MG63 (cell line): ENCODE results near the gene ARMC12. TPM values are rescaled to one million over a fixed set of nuclear protein-coding genes. Genes with fewer than 3 reads are reported as not detected.

Source experiments
- DNase-seq: peaks from one replicate; pipeline ENCODE4 v3.0.0-alpha.2; 2020
- H3K27me3 ChIP-seq: fragments of 250-450 bp; sonication (Bioruptor Pico); 2 replicates; pipeline ENCODE4 v1.5.1; 2020; ENCODE audit warnings: mild to moderate bottlenecking, moderate library complexity
- H3K36me3 ChIP-seq: fragments of 250-450 bp; sonication (Bioruptor Pico); 2 replicates; pipeline ENCODE4 v1.5.1; 2020; ENCODE audit warnings: mild to moderate bottlenecking, moderate library complexity
- H3K4me3 ChIP-seq: fragments of 250-450 bp; sonication (Bioruptor Pico); 2 replicates; pipeline ENCODE4 v1.5.1; 2020; ENCODE audit warnings: mild to moderate bottlenecking, moderate library complexity
- H3K9me3 ChIP-seq: fragments of 250-450 bp; sonication (Bioruptor Pico); 2 replicates; pipeline ENCODE4 v1.5.1; 2020; ENCODE audit warnings: mild to moderate bottlenecking, moderate library complexity
- total RNA-seq: library from RNA; depleted of rRNA; stranded (reverse); fragments of >200 nt; shearing (Covaris generic); gene quantifications from 2 replicates; pipeline ENCODE4 v1.2.3, GENCODE V29; 2014; ENCODE audit warnings: low replicate concordance

ARMC12 gene
- total RNA-seq, 1 experiment from 2014 or later = not detected

DNA sequence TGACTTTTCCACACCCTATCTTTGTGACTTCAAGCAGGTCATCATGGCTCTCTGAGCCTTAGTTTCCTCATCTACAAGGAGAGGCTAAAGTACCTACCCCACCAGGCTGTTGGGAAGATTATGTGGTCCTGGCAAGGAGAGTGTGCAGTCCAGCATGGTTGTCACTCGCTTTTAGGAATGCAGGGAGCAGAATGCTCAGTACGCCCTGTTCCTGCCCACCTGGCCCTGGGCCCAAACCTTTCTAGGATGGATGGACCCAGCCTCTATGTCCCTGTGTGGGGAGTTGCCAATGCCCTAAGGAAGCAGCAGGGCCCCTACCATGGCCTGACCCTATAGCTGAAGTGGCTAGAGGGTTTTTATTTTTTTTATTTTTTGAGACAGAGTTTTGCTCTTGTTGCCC is 41.6 kb downstream of the ARMC12 start:
- H3K4me3 ChIP-seq = no peak overlapping the region
- H3K27me3 ChIP-seq = no peaks in the 10 kb centered on the region
- no peaks in the 10 kb centered on the region for H3K36me3 ChIP-seq
- no peaks in the 10 kb centered on the region for H3K9me3 ChIP-seq
- DNase-seq = no peak

DNA sequence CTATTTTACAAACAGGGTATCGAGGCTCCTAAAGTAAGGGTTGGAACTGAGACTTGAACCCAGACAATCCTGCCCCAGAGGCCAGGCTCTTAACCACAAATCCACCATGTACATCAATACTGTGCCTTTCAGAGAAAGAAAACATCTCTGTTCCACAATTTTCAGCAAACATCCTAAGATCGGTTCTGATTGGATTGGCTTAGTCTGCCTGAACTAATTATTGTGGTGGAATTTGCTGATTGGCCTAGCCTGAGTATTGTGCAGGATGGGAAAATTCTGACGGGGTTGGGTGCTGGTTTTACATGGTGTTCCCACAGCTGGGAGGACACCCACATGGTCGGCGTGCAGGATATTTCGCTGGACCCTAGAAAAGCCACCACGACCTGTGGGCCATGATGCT is 43.9 kb downstream of the ARMC12 start, which contains the start of gene CLPSL1:
Gene CLPSL1, plus strand, starts transcription at position 301 of the 400 bp plus-strand sequence. Its CDS starts 92 bp downstream, at position 393.
- H3K4me3 ChIP-seq = no peak within 1 kb of the TSS
- no peaks in the 10 kb centered on the region for H3K9me3 ChIP-seq
- H3K27me3 ChIP-seq = peaks cover 8% of the 10 kb centered on the region; the same call in 1 of the 2 replicates
- H3K36me3 ChIP-seq = no peaks in the 10 kb centered on the region
- no peak for DNase-seq

DNA sequence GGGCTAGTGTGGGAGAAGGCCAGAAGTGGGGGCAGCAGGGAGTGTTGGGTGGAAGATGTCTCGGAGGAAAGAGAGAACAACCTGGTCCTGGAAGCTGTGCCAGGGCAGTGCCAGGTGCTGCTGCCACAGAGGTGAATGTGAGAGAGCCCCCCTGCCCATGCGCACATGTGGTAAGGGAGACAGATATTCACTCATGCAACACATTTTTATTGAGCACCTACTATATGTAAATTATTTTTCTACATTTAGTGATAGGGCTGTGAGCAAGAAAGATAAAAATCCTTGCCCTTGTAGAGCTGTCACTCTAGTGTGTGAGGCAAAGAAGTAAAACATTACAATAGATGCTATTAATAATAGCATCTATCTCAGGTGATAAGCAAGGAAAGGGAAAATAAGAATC is 44.5 kb downstream of the ARMC12 start:
- Histone ChIP-seq H3K27me3 (peaks cover 11% of the 10 kb centered on the region), H3K9me3 (no peaks in the 10 kb centered on the region)
- DNase-seq = no peak

DNA sequence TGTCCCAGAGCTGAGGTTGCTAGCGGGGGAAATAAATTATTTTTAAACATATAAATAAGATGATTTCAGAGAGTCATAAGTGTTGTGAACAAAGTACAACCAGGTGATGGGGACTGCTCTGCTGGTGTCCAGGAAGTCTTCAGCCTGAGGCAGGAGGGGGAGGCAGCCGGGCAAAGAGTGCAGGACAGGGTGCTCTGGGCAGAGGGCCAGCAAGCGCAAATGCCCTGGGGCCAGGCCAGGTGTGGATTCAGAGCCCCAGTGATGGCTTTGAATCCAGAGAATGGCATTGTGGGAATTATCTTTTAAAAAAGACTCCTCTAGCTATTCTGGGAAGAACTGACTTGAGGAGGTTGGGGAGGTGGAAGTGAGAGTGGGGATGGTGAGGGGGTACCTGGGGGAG is 45.6 kb downstream of the ARMC12 start:
- no peak overlapping the region for H3K4me3 ChIP-seq
- peaks cover 22% of the 10 kb centered on the region for H3K27me3 ChIP-seq
- no peak for DNase-seq
- H3K36me3 ChIP-seq = no peaks in the 10 kb centered on the region
- H3K9me3 ChIP-seq = no peaks in the 10 kb centered on the region

More for the DNA sequence above, 44.5 kb downstream of the ARMC12 start:
- Histone ChIP-seq H3K4me3 (no peak overlapping the region), H3K36me3 (no peaks in the 10 kb centered on the region)

DNA sequence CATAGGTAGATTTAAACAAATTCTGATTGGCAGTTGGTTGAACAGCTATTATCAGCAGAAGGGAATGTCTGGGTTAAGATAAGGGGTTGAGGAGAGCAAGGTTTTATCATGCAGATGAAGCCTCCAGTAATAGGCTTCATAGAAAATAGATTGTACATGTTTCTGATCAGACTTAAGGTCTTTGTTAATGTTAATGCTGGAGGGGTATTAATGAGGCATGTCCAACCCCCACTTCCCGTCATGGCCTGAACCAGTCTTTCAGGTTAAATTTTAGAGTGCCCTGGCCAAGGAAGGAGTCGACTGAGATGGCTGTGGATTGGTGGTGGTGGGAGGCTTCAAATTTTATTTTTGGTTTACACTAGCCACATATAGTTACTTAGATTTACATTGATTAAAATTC is 47.4 kb downstream of the ARMC12 start:
- no peaks in the 10 kb centered on the region for H3K36me3 ChIP-seq
- H3K4me3 ChIP-seq = no peak overlapping the region
- no peaks in the 10 kb centered on the region for H3K9me3 ChIP-seq
- no peak for DNase-seq
- peaks cover 38% of the 10 kb centered on the region for H3K27me3 ChIP-seq

DNA sequence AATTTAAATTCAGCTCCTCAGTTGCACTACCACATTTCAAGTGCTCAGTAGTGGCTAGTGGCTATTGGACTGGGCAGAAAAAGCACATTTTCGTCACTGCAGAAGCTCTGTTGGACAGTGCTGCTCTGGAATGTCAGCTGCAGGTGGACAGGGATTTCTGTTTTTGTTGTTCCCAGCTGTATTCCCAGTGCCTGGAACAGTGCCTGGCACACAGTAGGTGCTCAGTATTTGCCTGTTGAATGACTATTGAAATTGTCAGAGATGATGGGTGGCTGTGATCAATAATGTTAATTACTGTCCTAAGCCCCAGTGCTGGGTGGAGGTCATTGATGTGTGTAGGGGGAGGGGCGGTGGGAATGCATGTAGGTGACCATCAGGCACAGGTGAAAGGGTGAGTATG is 49.4 kb downstream of the ARMC12 start:
- Histone ChIP-seq H3K27me3 (peaks cover 43% of the 10 kb centered on the region), H3K36me3 (no peaks in the 10 kb centered on the region), H3K9me3 (no peaks in the 10 kb centered on the region), H3K4me3 (no peak overlapping the region)
- no peak for DNase-seq

DNA sequence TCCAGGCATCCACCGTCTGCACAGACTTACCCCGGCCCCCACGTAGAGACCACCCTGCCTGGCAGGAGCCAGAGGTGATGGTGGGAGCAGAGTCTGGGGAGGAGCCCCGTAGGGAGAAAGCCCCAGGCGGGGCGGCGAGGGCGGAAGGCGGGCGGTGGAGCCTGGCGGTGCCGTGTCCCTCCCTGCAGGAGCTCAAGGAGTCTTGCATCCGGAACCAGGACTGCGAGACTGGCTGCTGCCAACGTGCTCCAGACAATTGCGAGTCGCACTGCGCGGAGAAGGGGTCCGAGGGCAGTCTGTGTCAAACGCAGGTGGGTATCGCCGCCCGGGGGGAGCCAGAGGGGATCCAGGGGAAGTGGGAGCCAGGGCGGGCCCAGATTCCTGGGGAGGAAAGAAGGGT is 50.0 kb downstream of the ARMC12 start:
- H3K27me3 ChIP-seq = peaks cover 43% of the 10 kb centered on the region
- no peaks in the 10 kb centered on the region for H3K9me3 ChIP-seq
- DNase-seq = no peak
- H3K4me3 ChIP-seq = no peak overlapping the region
- no peaks in the 10 kb centered on the region for H3K36me3 ChIP-seq

DNA sequence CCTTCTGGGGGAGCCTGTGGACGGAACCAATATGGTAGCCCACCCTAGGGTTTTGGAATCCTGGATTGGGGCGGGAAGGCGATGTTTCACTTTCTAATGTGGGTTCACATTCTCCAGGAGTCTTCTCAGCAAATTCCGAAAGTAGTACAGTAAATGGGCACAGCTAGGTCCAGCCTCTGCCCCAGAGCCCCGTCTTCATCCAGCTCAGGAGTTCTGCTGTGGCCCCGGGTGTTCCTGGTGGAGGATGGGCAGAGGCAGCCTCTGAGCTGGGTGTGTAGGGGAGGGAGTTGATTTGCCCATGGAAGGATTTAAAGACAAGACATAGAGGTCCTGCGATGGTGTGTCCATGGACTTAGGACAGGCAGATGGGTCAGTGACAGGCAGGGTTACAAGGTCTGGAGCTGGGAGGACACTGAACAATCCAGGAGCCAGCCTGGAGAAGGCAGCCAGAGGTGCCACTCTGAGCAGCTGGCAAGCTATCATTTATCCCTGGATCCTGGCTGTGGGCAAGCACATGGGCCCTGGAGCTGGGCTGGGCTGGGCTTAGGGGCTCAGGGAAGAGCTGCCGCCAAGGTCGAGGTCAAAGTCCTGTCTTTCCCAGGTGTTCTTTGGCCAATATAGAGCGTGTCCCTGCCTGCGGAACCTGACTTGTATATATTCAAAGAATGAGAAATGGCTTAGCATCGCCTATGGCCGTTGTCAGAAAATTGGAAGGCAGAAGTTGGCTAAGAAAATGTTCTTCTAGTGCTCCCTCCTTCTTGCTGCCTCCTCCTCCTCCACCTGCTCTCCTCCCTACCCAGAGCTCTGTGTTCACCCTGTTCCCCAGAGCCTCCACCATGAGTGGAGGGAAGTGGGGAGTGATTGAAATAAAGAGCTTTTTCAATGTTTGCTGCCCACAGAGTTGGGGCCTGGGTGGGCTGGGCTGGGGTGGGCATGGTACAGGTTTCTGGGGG is 50.7 kb downstream of the ARMC12 start:
- no peaks in the 10 kb centered on the region for H3K36me3 ChIP-seq
- peaks cover 43% of the 10 kb centered on the region for H3K27me3 ChIP-seq
- no peak for DNase-seq
- H3K4me3 ChIP-seq = no peak overlapping the region
- H3K9me3 ChIP-seq = no peaks in the 10 kb centered on the region

DNA sequence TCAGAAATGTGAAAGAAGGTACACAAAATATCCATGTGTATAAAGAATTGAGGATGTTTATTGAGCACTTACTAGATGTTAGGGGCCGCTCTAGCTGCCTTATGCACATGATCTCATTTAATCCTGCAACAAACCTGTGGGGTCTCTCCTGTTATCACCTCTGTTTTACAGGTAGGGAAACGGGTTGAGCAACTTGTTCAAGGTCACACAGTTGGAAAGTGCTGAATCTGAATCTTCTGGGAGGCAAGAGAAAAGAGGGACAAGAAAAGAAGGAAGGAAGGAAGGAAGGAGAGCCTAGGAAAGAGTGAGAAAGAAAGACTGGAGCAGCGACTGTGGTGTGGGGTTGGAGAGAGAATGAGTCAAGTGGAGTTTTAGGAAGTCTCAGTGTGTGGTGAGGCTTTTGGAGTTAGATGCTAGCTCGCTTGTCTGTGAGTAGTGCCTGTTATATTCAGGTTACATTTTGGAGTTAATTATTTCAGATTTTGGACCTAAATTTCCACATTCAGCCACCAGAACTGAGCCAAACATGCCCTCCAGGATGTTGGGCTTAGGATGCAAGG is 51.7 kb downstream of the ARMC12 start:
- Histone ChIP-seq H3K36me3 (no peaks in the 10 kb centered on the region), H3K9me3 (no peaks in the 10 kb centered on the region), H3K27me3 (peaks cover 46% of the 10 kb centered on the region), H3K4me3 (no peak overlapping the region)
- no peak for DNase-seq

DNA sequence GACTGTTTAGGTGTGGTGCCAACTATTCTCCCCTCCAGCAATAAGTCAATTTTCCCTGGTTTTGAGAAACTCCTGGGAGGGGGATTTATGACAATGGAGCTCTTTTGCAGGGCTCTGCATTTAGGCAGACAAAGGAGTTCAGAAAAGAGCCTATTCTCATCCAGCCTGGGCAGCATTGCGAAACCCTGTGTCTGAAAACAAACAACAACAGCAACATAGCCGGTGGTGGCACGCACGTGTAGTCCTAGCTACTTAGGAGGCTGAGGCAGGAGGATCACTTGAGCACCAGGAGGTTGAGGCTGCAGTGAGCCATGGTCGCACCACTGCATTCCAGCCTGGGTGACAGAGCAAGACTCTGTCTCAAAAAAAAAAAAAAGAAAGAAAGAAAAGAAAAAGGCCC is 53.9 kb downstream of the ARMC12 start:
- DNase-seq = no peak
- no peak overlapping the region for H3K4me3 ChIP-seq
- H3K27me3 ChIP-seq = peaks cover 38% of the 10 kb centered on the region
- H3K36me3 ChIP-seq = no peaks in the 10 kb centered on the region
- no peaks in the 10 kb centered on the region for H3K9me3 ChIP-seq

DNA sequence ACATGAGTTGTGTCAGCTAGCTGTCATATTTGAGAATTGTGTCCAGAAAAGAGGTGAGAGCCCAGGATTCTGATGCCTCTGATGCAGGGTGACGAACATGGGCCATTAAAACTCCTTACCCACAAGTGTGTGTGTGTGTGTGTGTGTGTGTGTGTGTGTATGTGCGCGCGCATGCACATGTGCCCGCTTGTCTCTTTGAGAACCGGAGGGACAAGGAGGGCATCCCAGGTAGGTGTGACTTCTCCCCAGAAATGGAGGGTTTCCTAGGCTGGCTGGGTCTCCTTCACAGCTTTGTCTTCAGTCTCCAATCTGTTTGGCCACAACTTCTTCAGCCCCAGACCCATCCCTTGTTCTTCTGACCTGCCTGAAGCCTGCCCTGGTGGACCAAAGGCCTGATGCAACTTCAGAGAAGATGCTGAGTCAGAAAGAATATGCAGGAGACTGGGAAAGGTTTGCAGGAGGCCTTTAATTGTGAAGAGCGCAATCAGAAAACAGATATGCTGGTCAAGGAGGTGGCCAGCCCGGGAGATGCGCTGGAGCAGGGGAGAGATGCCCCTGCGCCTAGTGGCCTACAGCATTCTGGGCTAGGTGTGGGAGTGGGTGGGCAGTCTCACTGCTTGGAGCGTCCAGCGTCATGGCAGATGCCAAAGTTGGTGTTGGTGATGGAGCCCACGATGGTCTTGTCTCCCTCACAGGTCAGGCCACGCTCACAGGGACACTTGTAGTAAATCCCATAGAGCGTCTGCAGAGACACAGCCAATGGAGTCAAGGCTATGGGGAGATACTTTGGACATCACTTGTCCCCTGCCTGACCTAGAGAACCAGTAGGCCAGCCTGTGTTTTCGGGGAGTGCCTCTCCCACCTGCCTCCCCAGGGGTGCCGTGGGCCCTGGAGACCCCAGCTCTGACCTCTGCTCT is 58.0 kb downstream of the ARMC12 start:
- no peak for DNase-seq
- peaks cover 3% of the 10 kb centered on the region; the same call in 1 of the 2 replicates for H3K27me3 ChIP-seq
- H3K4me3 ChIP-seq = no peak overlapping the region
- no peaks in the 10 kb centered on the region for H3K36me3 ChIP-seq
- H3K9me3 ChIP-seq = no peaks in the 10 kb centered on the region

DNA sequence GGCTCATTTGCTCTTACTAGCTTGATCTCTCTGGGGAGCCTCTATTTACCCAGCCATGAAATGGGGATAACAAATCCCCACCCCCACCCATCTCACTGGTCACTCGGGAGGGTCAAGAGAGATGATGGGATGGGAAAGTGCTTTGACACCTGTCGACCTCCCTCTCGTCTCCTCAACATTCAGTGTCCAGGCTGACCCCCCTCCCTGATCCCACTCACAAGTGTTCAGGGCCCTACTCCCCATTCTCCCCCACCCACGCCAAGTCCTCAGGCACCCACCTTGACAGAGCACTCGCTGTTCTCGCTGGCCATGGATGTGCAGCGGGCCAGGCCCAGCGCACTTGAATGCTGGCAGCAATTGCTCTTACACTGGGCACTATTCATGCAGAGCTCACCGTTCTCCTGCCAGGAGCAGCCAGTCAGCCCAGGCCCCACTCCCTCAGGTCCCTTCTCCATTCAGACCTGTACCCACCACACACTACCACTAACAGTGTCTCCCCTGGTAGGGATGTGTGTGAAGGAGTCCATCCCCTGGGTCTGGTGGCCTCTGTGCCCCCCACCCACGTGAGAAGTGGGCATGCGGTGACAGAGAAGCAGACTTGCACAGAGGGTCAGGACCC is 58.7 kb downstream of the ARMC12 start:
- no peaks in the 10 kb centered on the region for H3K36me3 ChIP-seq
- 0 out of 2 replicates have a peak, but pooled peaks cover 3% of the 10 kb centered on the region for H3K27me3 ChIP-seq
- no peak overlapping the region for H3K4me3 ChIP-seq
- no peaks in the 10 kb centered on the region for H3K9me3 ChIP-seq
- DNase-seq = no peak

DNA sequence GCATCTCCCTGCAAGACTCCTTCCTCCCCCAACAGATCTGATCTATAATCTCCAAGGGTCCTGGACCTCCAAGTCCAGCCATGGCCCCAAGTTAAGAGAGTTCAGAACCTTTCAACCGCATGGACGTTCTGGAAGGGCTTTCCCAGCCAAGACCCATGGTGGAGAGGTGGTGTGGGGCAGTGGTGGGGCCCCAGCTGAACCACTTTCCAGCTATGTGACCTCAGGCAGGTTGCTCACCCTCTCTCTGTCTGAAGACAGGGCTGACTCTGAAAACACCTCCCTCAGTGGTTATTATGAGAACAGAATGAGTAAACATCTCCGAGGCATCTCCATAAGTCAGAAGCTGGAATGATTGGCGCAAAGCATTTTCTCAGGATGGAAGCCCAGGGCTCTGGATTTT is 59.4 kb downstream of the ARMC12 start:
- DNase-seq = no peak
- H3K36me3 ChIP-seq = no peaks in the 10 kb centered on the region
- no peaks in the 10 kb centered on the region for H3K9me3 ChIP-seq
- no peak overlapping the region for H3K4me3 ChIP-seq
- H3K27me3 ChIP-seq = 0 out of 2 replicates have a peak, but pooled peaks cover 3% of the 10 kb centered on the region

DNA sequence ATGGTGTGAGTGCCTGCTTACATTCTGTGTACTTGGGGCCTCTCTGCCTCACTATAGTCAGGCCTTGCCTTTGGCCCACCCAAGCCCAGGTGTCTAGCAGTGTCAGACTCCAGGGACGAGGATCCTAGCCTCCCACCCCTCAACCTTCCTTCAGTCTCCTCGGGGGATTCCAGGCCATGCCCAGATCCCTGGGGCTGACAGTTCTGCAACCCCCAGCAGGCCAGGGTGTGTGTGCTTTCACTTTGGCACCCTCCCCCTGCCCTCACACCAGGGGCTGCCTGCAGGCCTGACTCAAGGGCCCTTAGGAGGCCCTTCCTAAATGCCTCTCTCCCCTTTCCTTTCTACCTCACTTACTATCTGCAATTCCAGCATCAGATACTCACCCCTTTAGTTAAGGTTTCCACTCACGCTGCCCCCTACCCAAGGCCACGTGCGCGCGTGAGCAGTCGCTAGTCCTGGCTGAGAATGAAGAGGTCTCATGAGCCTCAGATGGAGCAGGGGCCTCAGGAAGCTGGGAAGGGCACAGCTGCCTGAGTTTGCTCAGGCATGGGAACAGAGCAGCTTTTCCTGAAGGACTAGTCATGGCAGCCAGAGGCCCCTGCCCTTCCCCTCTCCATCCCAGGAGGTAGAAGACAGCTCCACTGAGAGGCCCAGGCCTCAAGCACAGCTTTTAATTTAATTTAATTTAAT is 61.1 kb downstream of the ARMC12 start:
- H3K36me3 ChIP-seq = no peaks in the 10 kb centered on the region
- no peaks in the 10 kb centered on the region for H3K27me3 ChIP-seq
- H3K9me3 ChIP-seq = no peaks in the 10 kb centered on the region
- no peak overlapping the region for H3K4me3 ChIP-seq
- no peak for DNase-seq
